GM12891 (cell line): Measurements from ENCODE around the gene ALMS1.

Experiments used
- POLR2A ChIP-seq: IDR thresholded peaks from 2 replicates; pipeline ENCODE4 v1.6.1; 2011; ENCODE audit warnings: low read depth, low read length, control low read depth
- POLR2AphosphoS5 ChIP-seq: IDR thresholded peaks from 2 replicates; pipeline ENCODE4 v1.6.1; 2011; ENCODE audit warnings: low read depth, low read length, control low read depth
- TAF1 ChIP-seq: IDR thresholded peaks from 2 replicates; pipeline ENCODE4 v1.6.1; 2011; ENCODE audit warnings: low read depth, low read length, control low read depth

GRCh38 chr2:73370348-73370747 is 15.3 kb upstream of the ALMS1 start:
- TF ChIP-seq TAF1 (no peak), POLR2A (no peak), POLR2AphosphoS5 (no peak)
